ENCODE results near the gene OR52E5. TPM values are rescaled to one million over a fixed set of nuclear protein-coding genes. Genes with fewer than 3 reads are reported as not detected.

OR52E5 gene
- polyA plus RNA-seq, 6 donors from 2014 or later, result not detected

- Mint-ChIP-seq H3K27me3 (peaks cover 0 to 22% (median 6%) of the 10 kb centered on the region in 3 donors), H3K4me3 (no peak within 1 kb of the TSS), H3K4me1 (no peaks in the 10 kb centered on the region), H3K36me3 (no peaks in the 10 kb centered on the region), H3K9me3 (peaks cover 0 to 7% (median 3%) of the 10 kb centered on the region in 7 donors), H3K27ac (no peak within 1 kb of the TSS)
- ATAC-seq (ENCODE audit: low read depth in 2 of 2), result no peak
- no peak for DNase-seq
Measured at GRCh38 chr11:5941951-5942350, 48.9 kb downstream of the OR52E5 start, which contains the start of gene OR56A3. TSS of gene OR56A3 (plus strand) at chr11:5942251. CDS start at chr11:5947347, 5,096 bp downstream.

Other genes starting within 250 kb of the OR52E5 start
- 10 to 100 TPM in 1 of 6 donors, 1 to 10 TPM in 5; 5.0 to 10.2 (median 7.9) TPM for gene TRIM5, start 208.1 kb upstream of the OR52E5 start, polyA plus RNA-seq (ENCODE audit: low read depth in 6 of 6)
- gene TRIM22, start 203.4 kb upstream of the OR52E5 start, polyA plus RNA-seq (ENCODE audit: low read depth in 6 of 6), result 100 to 1,000 TPM; 178 to 300 (median 241) TPM
- under 1 TPM in 5 of 6 donors, not detected in 1; 0.16 to 0.32 (median 0.18) TPM for gene OR56B1, start 156.8 kb upstream of the OR52E5 start, polyA plus RNA-seq (ENCODE audit: low read depth in 6 of 6)
- gene OR52N4, start 139.0 kb upstream of the OR52E5 start, polyA plus RNA-seq (ENCODE audit: low read depth in 6 of 6), result 1 to 10 TPM in 2 of 6 donors, under 1 TPM in 2, not detected in 2; 0.49 to 1.1 (median 0.87) TPM
- gene OR52N5, start 109.9 kb upstream of the OR52E5 start, polyA plus RNA-seq (ENCODE audit: low read depth in 6 of 6), result under 1 TPM in 1 of 6 donors, not detected in 5; 0.20 TPM
- gene OR52N1, start 101.9 kb upstream of the OR52E5 start, polyA plus RNA-seq (ENCODE audit: low read depth in 6 of 6), result not detected
- not detected for gene OR52N2, start 84.3 kb upstream of the OR52E5 start, polyA plus RNA-seq (ENCODE audit: low read depth in 6 of 6)
- gene OR52E6, start 51.3 kb upstream of the OR52E5 start, polyA plus RNA-seq (ENCODE audit: low read depth in 6 of 6), result not detected
- gene OR52E8, start 35.5 kb upstream of the OR52E5 start, polyA plus RNA-seq (ENCODE audit: low read depth in 6 of 6), result not detected
- gene OR52E4, start 12.6 kb upstream of the OR52E5 start, polyA plus RNA-seq (ENCODE audit: low read depth in 6 of 6), result not detected
- gene OR56A3, start 49.0 kb downstream of the OR52E5 start, polyA plus RNA-seq (ENCODE audit: low read depth in 6 of 6), result not detected
- not detected for gene OR56A5, start 75.3 kb downstream of the OR52E5 start, polyA plus RNA-seq (ENCODE audit: low read depth in 6 of 6)
- not detected for gene OR52L1, start 93.8 kb downstream of the OR52E5 start, polyA plus RNA-seq (ENCODE audit: low read depth in 6 of 6)
- gene OR56A4, start 113.7 kb downstream of the OR52E5 start, polyA plus RNA-seq (ENCODE audit: low read depth in 6 of 6), result not detected
- not detected for gene OR56A1, start 137.6 kb downstream of the OR52E5 start, polyA plus RNA-seq (ENCODE audit: low read depth in 6 of 6)
- not detected for gene OR56B4, start 214.5 kb downstream of the OR52E5 start, polyA plus RNA-seq (ENCODE audit: low read depth in 6 of 6)